Adrenal gland (tissue), 5 donors: ENCODE results near the gene NTHL1.

Source experiments
- POLR2A ChIP-seq, 2 donors: fragments of 450-650 bp; IDR thresholded peaks; one replicate each; pipeline ENCODE4 v1.6.1; 2017; ENCODE audit warnings: antibody characterized with exemption in 2 of 2, mild to moderate bottlenecking in 2 of 2, moderate library complexity in 1 of 2
- TF ChIP-seq, protein P1 (sequence below), 6 experiments: fragments of 450-650 bp in 4 of 6; fragments of 200-600 bp in 2 of 6; sonication (generic) in 1 of 6; IDR thresholded peaks; 1 replicate in 5 of 6; 2 replicates in 1 of 6; pipeline versions ENCODE4 v1.5.1 to v1.8.0; 2016 to 2021; ENCODE audit warnings: antibody characterized with exemption in 6 of 6, mild to moderate bottlenecking in 2 of 6, moderate library complexity in 1 of 6
- donor health status: DM: no; HTN: no; CAD: no.

- no peak for TF ChIP-seq POLR2A (IDR thresholded peaks at IDR 0.05)
- TF ChIP-seq, protein P1, sequence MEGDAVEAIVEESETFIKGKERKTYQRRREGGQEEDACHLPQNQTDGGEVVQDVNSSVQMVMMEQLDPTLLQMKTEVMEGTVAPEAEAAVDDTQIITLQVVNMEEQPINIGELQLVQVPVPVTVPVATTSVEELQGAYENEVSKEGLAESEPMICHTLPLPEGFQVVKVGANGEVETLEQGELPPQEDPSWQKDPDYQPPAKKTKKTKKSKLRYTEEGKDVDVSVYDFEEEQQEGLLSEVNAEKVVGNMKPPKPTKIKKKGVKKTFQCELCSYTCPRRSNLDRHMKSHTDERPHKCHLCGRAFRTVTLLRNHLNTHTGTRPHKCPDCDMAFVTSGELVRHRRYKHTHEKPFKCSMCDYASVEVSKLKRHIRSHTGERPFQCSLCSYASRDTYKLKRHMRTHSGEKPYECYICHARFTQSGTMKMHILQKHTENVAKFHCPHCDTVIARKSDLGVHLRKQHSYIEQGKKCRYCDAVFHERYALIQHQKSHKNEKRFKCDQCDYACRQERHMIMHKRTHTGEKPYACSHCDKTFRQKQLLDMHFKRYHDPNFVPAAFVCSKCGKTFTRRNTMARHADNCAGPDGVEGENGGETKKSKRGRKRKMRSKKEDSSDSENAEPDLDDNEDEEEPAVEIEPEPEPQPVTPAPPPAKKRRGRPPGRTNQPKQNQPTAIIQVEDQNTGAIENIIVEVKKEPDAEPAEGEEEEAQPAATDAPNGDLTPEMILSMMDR (IDR thresholded peaks at IDR 0.05): no peak
These were observed 9.0 kb downstream of the NTHL1 start for GRCh38 chr16:2038382-2039231.
